H1 (cell line): ENCODE results near the gene PPP2R2C. TPM values are rescaled to one million over a fixed set of nuclear protein-coding genes. Genes with fewer than 3 reads are reported as not detected.

Source experiments
- CTCF ChIA-PET: fragments of 300-600 bp; sonication (Branson Sonifier 250); formaldehyde crosslinking; loops from one replicate; lab custom pipeline; 2021; ENCODE audit not compliant: partially characterized antibody; lab: Charles Lee
- POLR2A ChIA-PET: fragments of 300-600 bp; sonication (Branson Sonifier 250); formaldehyde crosslinking; loops from one replicate; lab custom pipeline; 2021; ENCODE audit warnings: inconsistent platforms; ENCODE audit not compliant: partially characterized antibody; lab: Charles Lee
- DNase-seq, 2 experiments: peaks; one replicate each; pipeline versions ENCODE4 v3.0.0 to v3.0.0-alpha.2; 2010 to 2022; ENCODE audit warnings: low spot score in 2 of 2, low read depth in 1 of 2, mixed read lengths in 1 of 2
- FAIRE-seq: peaks from 2 replicates; lab custom pipeline; 2011; peaks lifted over from hg19 to GRCh38; lab: Jason Lieb, UNC
- H2AFZ ChIP-seq: 2 replicates; pipeline ENCODE4 v1.8.1; 2012; ENCODE audit warnings: low read length, inconsistent platforms
- H2AK5ac ChIP-seq: 2 replicates; pipeline ENCODE4 v1.6.1; 2013; ENCODE audit warnings: low read depth, low read length
- H2BK120ac ChIP-seq: replicated peaks from 2 replicates; pipeline ENCODE3; 2013; ENCODE audit warnings: low read depth, low read length, inconsistent platforms
- H2BK12ac ChIP-seq: 2 replicates; pipeline ENCODE4 v1.6.1; 2013; ENCODE audit warnings: low read depth, low read length
- H2BK15ac ChIP-seq: 2 replicates; pipeline ENCODE4 v1.6.1; 2013; ENCODE audit warnings: low read length
- H2BK20ac ChIP-seq: 2 replicates; pipeline ENCODE4 v1.6.1; 2013; ENCODE audit warnings: low read length
- H2BK5ac ChIP-seq: 2 replicates; pipeline ENCODE4 v1.6.1; 2013; ENCODE audit warnings: low read depth, low read length
- H3K14ac ChIP-seq: 2 replicates; pipeline ENCODE4 v1.6.1; 2013; ENCODE audit warnings: inconsistent platforms; ENCODE audit not compliant: insufficient read length
- H3K18ac ChIP-seq: 2 replicates; pipeline ENCODE4 v1.6.1; 2013; ENCODE audit warnings: low read length; ENCODE audit errors: extremely low read depth
- H3K23ac ChIP-seq: 2 replicates; pipeline ENCODE4 v1.6.1; 2013; ENCODE audit warnings: inconsistent platforms; ENCODE audit not compliant: insufficient read length
- H3K23me2 ChIP-seq: 2 replicates; pipeline ENCODE4 v1.6.1; 2013; ENCODE audit warnings: low read depth, low read length
- H3K27ac ChIP-seq: 2 replicates; pipeline ENCODE4 v1.6.1; 2011; ENCODE audit warnings: low read depth, low read length, inconsistent platforms
- H3K27me3 ChIP-seq, 4 experiments: replicated peaks in 1 of 4; 1 replicate in 1 of 4; 2 replicates in 3 of 4; pipeline versions ENCODE4 v1.6.1 to v1.8.1; 2011 to 2013; ENCODE audit warnings: low read length in 3 of 4, mild to moderate bottlenecking in 3 of 4, inconsistent platforms in 2 of 4, mixed read lengths in 2 of 4, moderate library complexity in 1 of 4; ENCODE audit not compliant: control insufficient read depth in 3 of 4, insufficient read depth in 3 of 4; ENCODE audit errors: extremely low read depth in 1 of 4
- H3K36me3 ChIP-seq, 4 experiments: 2 replicates each; pipeline versions ENCODE4 v1.6.1 to v1.8.1; 2011 to 2013; ENCODE audit warnings: mild to moderate bottlenecking in 4 of 4, low read length in 3 of 4, moderate library complexity in 2 of 4, control low read depth in 1 of 4, inconsistent platforms in 1 of 4; ENCODE audit not compliant: insufficient read depth in 4 of 4, control insufficient read depth in 2 of 4
- H3K4ac ChIP-seq: replicated peaks from 2 replicates; pipeline ENCODE3; 2013; ENCODE audit warnings: low read length, low read depth, mixed read lengths, inconsistent platforms; ENCODE audit not compliant: insufficient read length
- H3K4me1 ChIP-seq, 4 experiments: replicated peaks in 1 of 4; 1 replicate in 1 of 4; 2 replicates in 3 of 4; pipeline versions ENCODE4 v1.6.1 to v1.8.1; 2011 to 2013; ENCODE audit warnings: low read length in 3 of 4, inconsistent platforms in 2 of 4, mixed read lengths in 1 of 4; ENCODE audit not compliant: insufficient read depth in 4 of 4, control insufficient read depth in 3 of 4
- H3K4me2 ChIP-seq, 2 experiments: 2 replicates each; pipeline versions ENCODE4 v1.6.1 to v1.8.1; 2011 to 2013; ENCODE audit warnings: low read depth in 2 of 2, low read length in 2 of 2, control low read depth in 1 of 2, inconsistent platforms in 1 of 2, mild to moderate bottlenecking in 1 of 2; ENCODE audit not compliant: insufficient read depth in 1 of 2
- H3K4me3 ChIP-seq, 4 experiments: fragments of 200-600, 300-600 bp in 1 of 4; sonication (generic), shearing (Covaris generic), sonication (Bioruptor Twin) in 1 of 4; 2 replicates each; pipeline versions ENCODE4 v1.5.1 to v1.8.1; 2011 to 2016; ENCODE audit warnings: low read length in 4 of 4, low read depth in 3 of 4, control low read depth in 2 of 4, inconsistent platforms in 2 of 4, mild to moderate bottlenecking in 2 of 4, mixed read lengths in 1 of 4, moderate library complexity in 1 of 4; ENCODE audit not compliant: insufficient read depth in 2 of 4; ENCODE audit errors: extremely low read depth in 1 of 4
- H3K56ac ChIP-seq: replicated peaks from 2 replicates; pipeline ENCODE3; 2013; ENCODE audit warnings: low read depth, mild to moderate bottlenecking, mixed read lengths, low read length, inconsistent platforms; ENCODE audit not compliant: insufficient read length
- H3K79me1 ChIP-seq: 2 replicates; pipeline ENCODE4 v1.6.1; 2013; ENCODE audit warnings: low read depth, low read length, control low read depth
- H3K79me2 ChIP-seq, 2 experiments: 2 replicates each; pipeline versions ENCODE4 v1.6.1 to v1.8.1; 2012 to 2013; ENCODE audit warnings: low read length in 2 of 2, mild to moderate bottlenecking in 2 of 2, inconsistent platforms in 1 of 2; ENCODE audit not compliant: insufficient read depth in 2 of 2, control insufficient read depth in 1 of 2
- H3K9ac ChIP-seq, 4 experiments: replicated peaks in 1 of 4; 1 replicate in 1 of 4; 2 replicates in 3 of 4; pipeline versions ENCODE4 v1.6.1 to v1.8.1; 2011 to 2013; ENCODE audit warnings: low read depth in 3 of 4, low read length in 3 of 4, control low read depth in 2 of 4, mild to moderate bottlenecking in 2 of 4, moderate library complexity in 2 of 4, inconsistent platforms in 1 of 4; ENCODE audit errors: extremely low read depth in 1 of 4
- H3K9me3 ChIP-seq, 2 experiments: 2 replicates each; pipeline versions ENCODE4 v1.6.1 to v1.8.1; 2012 to 2013; ENCODE audit warnings: mild to moderate bottlenecking in 2 of 2, moderate library complexity in 2 of 2, control low read depth in 1 of 2, inconsistent platforms in 1 of 2, low read depth in 1 of 2, low read length in 1 of 2, mixed read lengths in 1 of 2; ENCODE audit not compliant: insufficient read depth in 2 of 2
- H4K20me1 ChIP-seq, 2 experiments: replicated peaks in 1 of 2; 2 replicates each; pipeline versions ENCODE3 to v1.8.1; 2011 to 2013; ENCODE audit warnings: inconsistent platforms in 2 of 2, low read length in 2 of 2, mild to moderate bottlenecking in 1 of 2; ENCODE audit not compliant: insufficient read depth in 2 of 2, control insufficient read depth in 1 of 2
- H4K5ac ChIP-seq: 2 replicates; pipeline ENCODE4 v1.6.1; 2013; ENCODE audit warnings: low read length, low read depth, mixed read lengths, inconsistent platforms; ENCODE audit not compliant: insufficient read length
- H4K8ac ChIP-seq: 2 replicates; pipeline ENCODE4 v1.8.0; 2013; ENCODE audit warnings: mild to moderate bottlenecking, moderate library complexity, low read length, inconsistent platforms; ENCODE audit not compliant: insufficient read depth; ENCODE audit errors: extremely low read depth
- H4K91ac ChIP-seq: replicated peaks from 2 replicates; pipeline ENCODE3; 2013; ENCODE audit warnings: low read length, mixed read lengths, inconsistent platforms; ENCODE audit not compliant: insufficient read length
- BRCA1 ChIP-seq: IDR thresholded peaks from 2 replicates; pipeline ENCODE4 v1.6.1; 2012; ENCODE audit warnings: low read depth, low read length, improper control_type of control experiment
- EP300 ChIP-seq, 2 experiments: IDR thresholded peaks; 1 replicate in 1 of 2; 2 replicates in 1 of 2; pipeline ENCODE4 v1.6.1; 2011 to 2012; ENCODE audit warnings: low read depth in 2 of 2, low read length in 2 of 2, mild to moderate bottlenecking in 2 of 2, borderline replicate concordance in 1 of 2, inconsistent platforms in 1 of 2, moderate library complexity in 1 of 2
- JUN ChIP-seq: IDR thresholded peaks from 2 replicates; pipeline ENCODE4 v1.6.1; 2011; ENCODE audit warnings: low read depth, mild to moderate bottlenecking, improper control_type of control experiment, low read length
- POLR2AphosphoS5 ChIP-seq: IDR thresholded peaks from 2 replicates; pipeline ENCODE4 v1.6.1; 2011; ENCODE audit warnings: low read depth, low read length
- POU5F1 ChIP-seq: IDR thresholded peaks from 2 replicates; pipeline ENCODE4 v1.6.1; 2011; ENCODE audit warnings: low read depth, mild to moderate bottlenecking, low read length, moderate library complexity
- RFX5 ChIP-seq: IDR thresholded peaks from 2 replicates; pipeline ENCODE4 v1.6.1; 2011; ENCODE audit warnings: low read depth, low read length, improper control_type of control experiment, borderline replicate concordance
- RNF2 ChIP-seq: fragments of 200-900, 300-1000 bp; sonication (generic); IDR thresholded peaks from 2 replicates; pipeline ENCODE4 v1.7.1; 2016; ENCODE audit warnings: borderline replicate concordance, low read depth, mild to moderate bottlenecking, antibody characterized with exemption, low read length; ENCODE audit not compliant: poor library complexity, severe bottlenecking; ENCODE audit errors: missing control alignments
- SIN3A ChIP-seq, 2 experiments: IDR thresholded peaks in 1 of 2; conservative IDR thresholded peaks in 1 of 2; 2 replicates each; pipeline ENCODE4 v1.6.1; 2011 to 2012; ENCODE audit warnings: low read length in 2 of 2, improper control_type of control experiment in 1 of 2, low read depth in 1 of 2, mild to moderate bottlenecking in 1 of 2
- TAF1 ChIP-seq: IDR thresholded peaks from 2 replicates; pipeline ENCODE4 v1.6.1; 2011; ENCODE audit warnings: mild to moderate bottlenecking, low read depth, low read length
- WGBS, 2 experiments: shearing (Covaris generic) in 1 of 2; methylation state at CpG; one replicate each; pipeline versions ENCODE4 v1.1.6 to v1.1.7; 2013 to 2015; ENCODE audit warnings: low lambda C conversion rate in 2 of 2, mixed read lengths in 2 of 2, inconsistent platforms in 1 of 2, low coverage in 1 of 2, missing lambda C conversion rate in 1 of 2; ENCODE audit not compliant: insufficient replicate concordance in 2 of 2, insufficient coverage in 1 of 2, insufficient read length in 1 of 2; ENCODE audit errors: extremely low coverage in 1 of 2, missing lambda C conversion rate in 1 of 2; 5-methylcytosine and 5-hydroxymethylcytosine counted together
- polyA plus RNA-seq, 7 experiments: library from polyadenylated mRNA; depleted of rRNA in 3 of 7; stranded (reverse) in 5 of 7; unstranded in 2 of 7; fragments of >200 nt in 5 of 7; fragments of 200-250 nt in 2 of 7; gene quantifications; 1 replicate in 5 of 7; 2 replicates in 1 of 7; 4 replicates in 1 of 7; pipeline versions ENCODE4 v1.2.1 to v1.2.3, GENCODE V29; 2011 to 2013; ENCODE audit warnings: missing spikeins in 2 of 7, mixed read lengths in 2 of 7
- total RNA-seq: library from RNA; stranded (reverse); fragmentation: NEBNext Ultra II Directional; extraction: Animal tissue kit (Norgen Biotek cat#: 25700); gene quantifications from 2 replicates; pipeline ENCODE4 v1.2.1, GENCODE V29; 2021
- TF ChIP-seq, protein P1 (sequence below): IDR thresholded peaks from 2 replicates; pipeline ENCODE4 v1.6.1; 2012; ENCODE audit warnings: inconsistent platforms
- TF ChIP-seq, protein P2 (sequence below): IDR thresholded peaks from 2 replicates; pipeline ENCODE4 v1.6.1; 2012; ENCODE audit warnings: low read length, inconsistent platforms

Gene PPP2R2C
- total and polyA plus RNA-seq, 2 of the 8 experiments (the other 6 are each of a cell fraction or from before 2014, with no cell fraction given), result 6.4 TPM

DNA sequence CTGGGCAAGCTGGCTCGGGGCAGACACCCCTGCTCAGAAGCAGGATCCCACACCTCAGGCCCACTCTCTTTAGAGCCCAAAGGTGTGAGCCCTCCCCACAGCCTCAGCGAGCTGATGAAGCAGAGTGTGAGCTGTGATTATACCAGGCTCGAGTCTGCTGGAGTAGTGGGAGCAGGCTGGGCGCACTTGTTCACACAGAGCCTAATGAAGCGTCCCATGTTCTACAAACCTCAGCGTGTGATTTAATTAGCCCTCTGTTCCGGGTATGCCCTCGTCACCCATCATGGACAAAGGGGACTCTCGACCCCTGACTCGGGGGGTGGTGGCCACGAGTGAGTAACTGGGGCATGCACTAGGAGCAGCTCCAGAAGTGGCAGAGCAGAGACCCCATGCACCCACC, 62.3 kb downstream of the PPP2R2C start:
- ChIA-PET CTCF (interaction anchor here (0.6 to 1.8 kb wide), 3 partner anchors 11 to 706 kb away, joined by 3 to 6 read pairs (median 3); no protein-coding TSS in a partner anchor), POLR2A (interaction anchor here (1.2 kb wide), 1 partner anchor 17 kb away, joined by 3 read pairs; no protein-coding TSS in a partner anchor)
- Histone ChIP-seq H2AK5ac (no peak overlapping the region), H4K8ac (no peak overlapping the region), H3K9ac (no peak overlapping the region), H2BK20ac (no peak overlapping the region), H4K20me1 (peaks cover 0 to 2% of the 10 kb centered on the region in 2 experiments), H2BK12ac (peak overlapping the region; percentile 39; the same call in 1 of the 2 replicates), H3K4ac (no peak overlapping the region), H2BK5ac (no peak overlapping the region), H3K4me3 (no peak overlapping the region), H2AFZ (no peak overlapping the region), H3K14ac (no peak overlapping the region), H3K9me3 (no peaks in the 10 kb centered on the region), H4K91ac (no peak overlapping the region), H3K18ac (no peak overlapping the region), H3K23ac (no peak overlapping the region), H3K4me1 (peaks cover 0 to 6% (median 5%) of the 10 kb centered on the region in 4 experiments; a peak in 5 of 7 replicates), H3K79me2 (no peaks in the 10 kb centered on the region), H3K4me2 (no peak overlapping the region), H4K5ac (no peak overlapping the region), H3K79me1 (no peaks in the 10 kb centered on the region), H3K56ac (no peak overlapping the region), H2BK120ac (no peak overlapping the region), H3K23me2 (no peaks in the 10 kb centered on the region; the same call in 1 of the 2 replicates), H2BK15ac (no peak overlapping the region), H3K27me3 (no peaks in the 10 kb centered on the region), H3K36me3 (no peaks in the 10 kb centered on the region), H3K27ac (no peak overlapping the region)
- no peak for DNase-seq
- WGBS, 2 experiments, result 90% methylated on average over 9 of the region's 11 CpGs; no CpG with 5 or more reads in 1 of the 2 experiments
- no peak for FAIRE-seq
- no peak for TF ChIP-seq POLR2AphosphoS5
- TF ChIP-seq EP300 (IDR thresholded peaks at IDR 0.05; ENCODE audit: borderline replicate concordance in 1 of 2, low read depth in 2 of 2, low read length in 2 of 2), result no peak
- no peak for TF ChIP-seq TAF1
- TF ChIP-seq, protein P1, sequence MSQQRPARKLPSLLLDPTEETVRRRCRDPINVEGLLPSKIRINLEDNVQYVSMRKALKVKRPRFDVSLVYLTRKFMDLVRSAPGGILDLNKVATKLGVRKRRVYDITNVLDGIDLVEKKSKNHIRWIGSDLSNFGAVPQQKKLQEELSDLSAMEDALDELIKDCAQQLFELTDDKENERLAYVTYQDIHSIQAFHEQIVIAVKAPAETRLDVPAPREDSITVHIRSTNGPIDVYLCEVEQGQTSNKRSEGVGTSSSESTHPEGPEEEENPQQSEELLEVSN, result no peak
- TF ChIP-seq JUN, result no peak
- TF ChIP-seq SIN3A (conservative IDR thresholded peaks at IDR 0.05 in 1 of 2, IDR thresholded peaks at IDR 0.05 in 1 of 2; ENCODE audit: low read depth in 1 of 2, low read length in 2 of 2), result no peak
- TF ChIP-seq RFX5, result no peak
- TF ChIP-seq RNF2, result no peak
- TF ChIP-seq POU5F1, result no peak
- TF ChIP-seq BRCA1, result no peak
- TF ChIP-seq, protein P2, sequence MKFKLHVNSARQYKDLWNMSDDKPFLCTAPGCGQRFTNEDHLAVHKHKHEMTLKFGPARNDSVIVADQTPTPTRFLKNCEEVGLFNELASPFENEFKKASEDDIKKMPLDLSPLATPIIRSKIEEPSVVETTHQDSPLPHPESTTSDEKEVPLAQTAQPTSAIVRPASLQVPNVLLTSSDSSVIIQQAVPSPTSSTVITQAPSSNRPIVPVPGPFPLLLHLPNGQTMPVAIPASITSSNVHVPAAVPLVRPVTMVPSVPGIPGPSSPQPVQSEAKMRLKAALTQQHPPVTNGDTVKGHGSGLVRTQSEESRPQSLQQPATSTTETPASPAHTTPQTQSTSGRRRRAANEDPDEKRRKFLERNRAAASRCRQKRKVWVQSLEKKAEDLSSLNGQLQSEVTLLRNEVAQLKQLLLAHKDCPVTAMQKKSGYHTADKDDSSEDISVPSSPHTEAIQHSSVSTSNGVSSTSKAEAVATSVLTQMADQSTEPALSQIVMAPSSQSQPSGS, result no peak
